ENCODE measurements around the gene HOXB3.

- TF ChIP-seq POLR2A (IDR thresholded peaks at IDR 0.05; ENCODE audit: low read depth) (no peak), CTCF (IDR thresholded peaks at IDR 0.05) (no peak), EP300 (IDR thresholded peaks at IDR 0.05) (no peak)
Observed at GRCh38 chr17:48513666-48514455, 76.2 kb downstream of the HOXB3 start.
